Measurements from ENCODE around the gene PRL. TPM values are rescaled to one million over a fixed set of nuclear protein-coding genes. Genes with fewer than 3 reads are reported as not detected.

Gene PRL
- total and polyA plus RNA-seq, 2 of the 13 experiments (the other 11 are each of a cell fraction or from before 2014, with no cell fraction given): not detected

DNA sequence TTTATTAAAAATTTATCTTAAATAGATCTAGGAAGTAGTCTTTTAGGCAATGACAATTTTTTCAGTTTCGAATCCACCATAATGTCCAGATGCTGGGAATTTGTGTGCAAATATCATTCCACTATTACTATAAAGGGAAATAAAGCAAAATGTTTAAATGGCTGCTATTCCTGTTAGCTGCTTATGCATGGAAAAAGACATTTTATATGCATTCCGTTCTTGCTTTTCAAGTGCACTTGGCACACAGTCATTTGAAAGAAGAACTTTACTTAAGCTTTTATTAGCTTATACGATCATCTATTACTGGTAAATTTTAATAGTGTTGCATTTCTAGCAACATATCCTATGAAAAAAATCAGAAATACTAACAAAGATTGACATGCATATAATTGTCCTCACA, 42.0 kb downstream of the PRL start:
- in situ Hi-C loops (cut with HindIII; ENCODE audit: extremely low pct_ligation_motif_present, low pct_unique_long_range_greater_than_20kb): no loop called here
- POLR2A ChIA-PET: no interaction called here
- FAIRE-seq: no peak

More for the DNA sequence above, 42.0 kb downstream of the PRL start:
- Histone ChIP-seq H3K27ac (ENCODE audit: extremely low read length, insufficient read depth, low read length) (no peak overlapping the region), H3K4me1 (ENCODE audit: insufficient read depth, low read length) (no peaks in the 10 kb centered on the region), H3K4me3 (replicated peaks in 1 of 3; ENCODE audit: insufficient read depth in 1 of 3, low read depth in 2 of 3, low read length in 3 of 3) (no peak overlapping the region), H4K20me1 (ENCODE audit: insufficient read depth, low read length) (no peaks in the 10 kb centered on the region), H3K27me3 (ENCODE audit: control insufficient read depth in 1 of 2, insufficient read depth in 2 of 2, low read length in 2 of 2) (no peaks in the 10 kb centered on the region), H2AFZ (ENCODE audit: low read length) (no peak overlapping the region), H3K9ac (ENCODE audit: insufficient read depth, low read depth, low read length) (no peak overlapping the region), H3K79me2 (ENCODE audit: insufficient read depth, low read length) (no peaks in the 10 kb centered on the region), H3K36me3 (replicated peaks in 1 of 2; ENCODE audit: control insufficient read depth in 1 of 2, insufficient read depth in 2 of 2, low read length in 2 of 2) (no peaks in the 10 kb centered on the region), H3K9me3 (ENCODE audit: low read length) (peaks cover 86% of the 10 kb centered on the region), H3K4me2 (ENCODE audit: low read depth, low read length) (no peak overlapping the region)
- whole genome bisulfite sequencing (ENCODE audit: low lambda C conversion rate): 8% methylated on average over 3 of the region's 3 CpGs
- ATAC-seq (no peak), DNase-seq (ENCODE audit: low spot score) (no peak)
- CTCF ChIA-PET (ENCODE audit: low intra/inter-chr PET ratio, low total read pairs): no interaction called here
- no TSS peak for BruUV-seq (replicated peaks)
- intact Hi-C loops (cut with micrococcal nuclease; ENCODE audit: unreplicated experiment): no loop called here
- no peak for TF ChIP-seq PRPF4 (IDR thresholded peaks at IDR 0.05; ENCODE audit: low read depth, low read length, poor library complexity, severe bottlenecking)
- no peak for TF ChIP-seq MTERF4 (CRISPR knock-in tag; IDR thresholded peaks at IDR 0.05)
- no peak for TF ChIP-seq ZNF747 (CRISPR knock-in tag; IDR thresholded peaks at IDR 0.05; ENCODE audit: borderline replicate concordance)
- TF ChIP-seq NPAS2 (CRISPR knock-in tag; IDR thresholded peaks at IDR 0.05; ENCODE audit: borderline replicate concordance): no peak
- no peak for TF ChIP-seq ZNF317 (CRISPR knock-in tag; IDR thresholded peaks at IDR 0.05)
- no peak for TF ChIP-seq RARG (CRISPR knock-in tag; IDR thresholded peaks at IDR 0.05; ENCODE audit: low read depth)
- TF ChIP-seq CEBPG (CRISPR knock-in tag; IDR thresholded peaks at IDR 0.05): no peak
- TF ChIP-seq KMT2A (CRISPR knock-in tag; IDR thresholded peaks at IDR 0.05): no peak
- TF ChIP-seq, protein P1, sequence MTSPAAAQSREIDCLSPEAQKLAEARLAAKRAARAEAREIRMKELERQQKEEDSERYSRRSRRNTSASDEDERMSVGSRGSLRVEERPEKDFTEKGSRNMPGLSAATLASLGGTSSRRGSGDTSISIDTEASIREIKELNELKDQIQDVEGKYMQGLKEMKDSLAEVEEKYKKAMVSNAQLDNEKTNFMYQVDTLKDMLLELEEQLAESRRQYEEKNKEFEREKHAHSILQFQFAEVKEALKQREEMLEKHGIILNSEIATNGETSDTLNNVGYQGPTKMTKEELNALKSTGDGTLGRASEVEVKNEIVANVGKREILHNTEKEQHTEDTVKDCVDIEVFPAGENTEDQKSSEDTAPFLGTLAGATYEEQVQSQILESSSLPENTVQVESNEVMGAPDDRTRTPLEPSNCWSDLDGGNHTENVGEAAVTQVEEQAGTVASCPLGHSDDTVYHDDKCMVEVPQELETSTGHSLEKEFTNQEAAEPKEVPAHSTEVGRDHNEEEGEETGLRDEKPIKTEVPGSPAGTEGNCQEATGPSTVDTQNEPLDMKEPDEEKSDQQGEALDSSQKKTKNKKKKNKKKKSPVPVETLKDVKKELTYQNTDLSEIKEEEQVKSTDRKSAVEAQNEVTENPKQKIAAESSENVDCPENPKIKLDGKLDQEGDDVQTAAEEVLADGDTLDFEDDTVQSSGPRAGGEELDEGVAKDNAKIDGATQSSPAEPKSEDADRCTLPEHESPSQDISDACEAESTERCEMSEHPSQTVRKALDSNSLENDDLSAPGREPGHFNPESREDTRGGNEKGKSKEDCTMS (CRISPR knock-in tag; conservative IDR thresholded peaks at IDR 0.05): no peak

All from HepG2 (cell line).